ENCODE results near the gene ESRRA. TPM values are rescaled to one million over a fixed set of nuclear protein-coding genes. Genes with fewer than 3 reads are reported as not detected.
"Not testable (repeated sequence)": the region's sequence is repeated elsewhere in the genome, so short reads cannot be mapped to it uniquely, and the experiment has no call there.

ESRRA gene
- total RNA-seq, 6 experiments from 2014 or later: 28.5 to 82.6 (median 47.7) TPM

DNA sequence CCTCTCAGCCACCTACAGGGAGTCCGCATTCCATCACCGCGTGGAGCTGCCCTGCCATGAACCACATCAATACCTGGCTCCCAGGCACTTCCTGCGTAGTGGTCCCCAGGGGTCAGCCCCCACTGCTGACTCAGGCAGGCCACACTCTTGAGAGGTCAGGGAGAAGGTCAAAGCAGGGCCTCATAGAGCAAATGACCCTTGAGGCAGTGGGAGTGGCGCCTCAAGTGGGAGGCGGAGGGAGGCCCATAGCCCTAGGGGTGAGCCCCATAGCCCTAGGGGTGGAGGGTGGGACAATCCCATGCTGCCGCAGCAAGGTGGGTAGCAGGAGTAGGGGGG, 17.6 kb downstream of the ESRRA start:
- H3K27me3 ChIP-seq: no peaks in the 10 kb centered on the region
- ATAC-seq: no peak
- H3K4me3 ChIP-seq: no peak overlapping the region
- TF ChIP-seq, protein P1, sequence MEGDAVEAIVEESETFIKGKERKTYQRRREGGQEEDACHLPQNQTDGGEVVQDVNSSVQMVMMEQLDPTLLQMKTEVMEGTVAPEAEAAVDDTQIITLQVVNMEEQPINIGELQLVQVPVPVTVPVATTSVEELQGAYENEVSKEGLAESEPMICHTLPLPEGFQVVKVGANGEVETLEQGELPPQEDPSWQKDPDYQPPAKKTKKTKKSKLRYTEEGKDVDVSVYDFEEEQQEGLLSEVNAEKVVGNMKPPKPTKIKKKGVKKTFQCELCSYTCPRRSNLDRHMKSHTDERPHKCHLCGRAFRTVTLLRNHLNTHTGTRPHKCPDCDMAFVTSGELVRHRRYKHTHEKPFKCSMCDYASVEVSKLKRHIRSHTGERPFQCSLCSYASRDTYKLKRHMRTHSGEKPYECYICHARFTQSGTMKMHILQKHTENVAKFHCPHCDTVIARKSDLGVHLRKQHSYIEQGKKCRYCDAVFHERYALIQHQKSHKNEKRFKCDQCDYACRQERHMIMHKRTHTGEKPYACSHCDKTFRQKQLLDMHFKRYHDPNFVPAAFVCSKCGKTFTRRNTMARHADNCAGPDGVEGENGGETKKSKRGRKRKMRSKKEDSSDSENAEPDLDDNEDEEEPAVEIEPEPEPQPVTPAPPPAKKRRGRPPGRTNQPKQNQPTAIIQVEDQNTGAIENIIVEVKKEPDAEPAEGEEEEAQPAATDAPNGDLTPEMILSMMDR (IDR thresholded peaks at IDR 0.05): no peak
- TF ChIP-seq POLR2A (IDR thresholded peaks at IDR 0.05): no peak
- DNase-seq: no peak
- intact Hi-C loops (cut with DNase I): no loop called here
- no peak overlapping the region for H3K27ac ChIP-seq
- 100% methylated on average over 2 of the region's 7 CpGs for WGBS (ENCODE audit: insufficient coverage, low coverage, low lambda C conversion rate, missing lambda C conversion rate)
- peaks cover 0 to 6% (median 2%) of the 10 kb centered on the region in 4 donors for H3K4me1 ChIP-seq
- H3K9me3 ChIP-seq: no peaks in the 10 kb centered on the region
- no peaks in the 10 kb centered on the region for H3K36me3 ChIP-seq

DNA sequence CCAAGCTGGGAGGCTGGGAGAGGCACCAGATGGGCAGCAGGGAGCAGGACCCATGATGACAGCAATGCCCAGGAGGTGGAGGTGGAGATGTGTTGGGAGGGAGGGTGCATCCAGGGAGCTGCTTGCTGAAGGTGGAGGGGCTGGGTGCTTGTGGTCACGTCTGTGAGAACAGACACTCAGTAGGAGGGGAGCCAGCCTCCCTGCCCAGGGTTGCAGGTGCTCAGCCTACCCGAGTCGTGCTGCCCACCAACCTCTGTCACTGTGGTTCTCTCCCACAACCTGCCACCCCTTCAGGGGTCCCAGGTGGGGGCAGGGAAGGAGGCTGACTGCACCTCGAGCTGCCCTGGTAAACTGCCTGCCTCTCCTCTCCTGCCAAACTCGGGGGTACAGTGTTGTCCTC, 18.0 kb downstream of the ESRRA start:
- TF ChIP-seq, protein P1 (IDR thresholded peaks at IDR 0.05): no peak
- no peak for TF ChIP-seq POLR2A (IDR thresholded peaks at IDR 0.05)
- Histone ChIP-seq H3K4me3 (no peak overlapping the region), H3K36me3 (no peaks in the 10 kb centered on the region), H3K27me3 (no peaks in the 10 kb centered on the region), H3K9me3 (no peaks in the 10 kb centered on the region), H3K4me1 (peaks cover 0 to 6% (median 2%) of the 10 kb centered on the region in 4 donors), H3K27ac (no peak overlapping the region)
- intact Hi-C loops (cut with DNase I): no loop called here
- ATAC-seq: no peak
- DNase-seq: no peak
- WGBS (ENCODE audit: insufficient coverage, low coverage, low lambda C conversion rate, missing lambda C conversion rate): no CpG with 5 or more reads among the region's 5 CpGs

DNA sequence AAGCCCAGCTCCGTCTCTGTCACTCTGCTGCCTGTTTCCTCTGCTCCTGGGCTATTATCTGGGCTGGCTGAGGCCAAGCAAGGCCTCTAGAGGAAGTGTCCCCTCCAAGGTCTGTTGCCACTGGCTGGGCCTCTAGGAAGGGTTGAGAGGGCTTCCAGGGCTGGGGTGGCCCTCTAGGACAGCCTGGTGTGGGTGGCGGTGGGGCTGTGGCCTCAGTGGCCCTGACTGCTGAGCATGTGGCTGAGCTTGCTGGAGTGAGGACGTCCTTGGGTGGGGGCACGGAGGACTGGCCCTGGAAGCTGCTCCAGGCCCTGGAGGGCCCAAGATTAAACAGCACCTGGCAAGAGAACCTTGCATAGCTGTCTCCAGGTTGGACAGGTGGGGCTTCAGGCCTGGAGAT, 18.7 kb downstream of the ESRRA start:
- H3K36me3 ChIP-seq; H3K9me3 ChIP-seq; ATAC-seq; H3K27me3 ChIP-seq; H3K4me1 ChIP-seq; H3K27ac ChIP-seq; H3K4me3 ChIP-seq; intact Hi-C loops (cut with DNase I); DNase-seq: not testable (repeated sequence)
- no CpG with 5 or more reads among the region's 4 CpGs for WGBS (ENCODE audit: insufficient coverage, low coverage, low lambda C conversion rate, missing lambda C conversion rate)

DNA sequence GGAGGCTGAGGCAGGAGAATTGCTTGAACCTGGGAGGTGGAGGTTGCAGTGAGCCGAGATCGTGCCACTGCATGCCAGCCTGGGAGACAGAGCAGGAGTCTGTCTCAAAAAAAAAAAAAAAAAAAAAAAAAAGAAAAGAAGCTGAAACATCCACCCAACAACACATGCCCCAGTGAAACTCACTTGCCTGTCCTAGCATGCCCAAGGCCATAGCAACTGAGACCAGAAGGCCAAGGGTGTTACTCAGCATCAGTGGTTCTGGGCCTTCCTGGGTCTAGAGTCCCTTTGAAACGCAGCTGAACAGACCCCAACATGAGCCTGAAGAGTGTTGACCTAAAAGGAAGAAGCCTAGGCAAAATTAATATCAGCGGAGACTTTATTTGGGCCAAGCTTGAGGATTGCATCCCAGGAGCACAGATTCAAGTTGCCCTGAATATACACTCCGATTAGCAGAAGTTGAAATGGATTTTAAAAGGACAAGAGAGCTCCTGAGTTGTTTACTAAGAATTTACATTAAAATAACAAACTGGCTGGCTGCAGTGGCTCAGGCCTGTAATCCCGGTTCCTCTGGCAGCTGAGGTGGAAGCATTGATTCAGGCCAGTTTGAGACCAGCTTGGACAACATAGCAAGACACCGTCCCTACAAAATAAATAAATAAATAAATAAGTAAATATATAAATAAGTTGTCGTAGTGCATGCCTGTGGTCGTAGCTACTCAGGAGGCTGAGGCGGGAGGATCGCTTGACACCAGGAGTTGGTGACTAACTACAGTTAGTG, 19.6 kb downstream of the ESRRA start:
- ATAC-seq (no peak), DNase-seq (no peak)
- Histone ChIP-seq H3K9me3 (no peaks in the 10 kb centered on the region), H3K27me3 (no peaks in the 10 kb centered on the region), H3K4me1 (no peaks in the 10 kb centered on the region), H3K27ac (no peak overlapping the region), H3K36me3 (no peaks in the 10 kb centered on the region), H3K4me3 (no peak overlapping the region)
- TF ChIP-seq POLR2A (IDR thresholded peaks at IDR 0.05): no peak
- TF ChIP-seq, protein P1 (IDR thresholded peaks at IDR 0.05): no peak
- WGBS (ENCODE audit: insufficient coverage, low coverage, low lambda C conversion rate, missing lambda C conversion rate): 89% methylated on average over 8 of the region's 11 CpGs
- intact Hi-C loops (cut with DNase I): no loop called here

DNA sequence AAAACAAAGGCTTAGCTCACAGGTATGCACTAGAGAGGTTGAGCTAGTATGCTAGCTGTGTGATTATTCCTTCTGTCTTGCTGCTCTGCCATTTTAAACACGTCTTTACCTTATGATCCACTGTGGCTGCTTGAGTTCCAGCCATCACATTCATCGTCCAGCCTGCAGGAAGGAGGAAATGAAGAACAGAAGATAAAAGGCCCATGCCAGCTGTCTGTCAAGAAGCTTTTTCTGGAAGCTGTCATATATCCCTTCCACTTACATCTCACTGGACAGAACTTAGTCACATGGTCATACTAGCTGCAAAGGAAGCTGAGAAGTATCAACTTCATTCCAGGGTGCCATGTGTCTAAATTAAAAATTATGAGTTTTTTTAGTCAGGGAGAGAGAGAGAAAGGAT, 22.1 kb downstream of the ESRRA start:
- no peak overlapping the region for H3K27ac ChIP-seq
- H3K9me3 ChIP-seq: no peaks in the 10 kb centered on the region
- 67% methylated on average over 1 of the region's 2 CpGs for WGBS (ENCODE audit: insufficient coverage, low coverage, low lambda C conversion rate, missing lambda C conversion rate)
- intact Hi-C loops (cut with DNase I): no loop called here
- ATAC-seq (no peak), DNase-seq (no peak)
- H3K4me1 ChIP-seq: no peaks in the 10 kb centered on the region
- no peaks in the 10 kb centered on the region for H3K36me3 ChIP-seq
- H3K27me3 ChIP-seq: no peaks in the 10 kb centered on the region
- TF ChIP-seq, protein P1 (IDR thresholded peaks at IDR 0.05): no peak
- TF ChIP-seq POLR2A (IDR thresholded peaks at IDR 0.05): no peak
- H3K4me3 ChIP-seq: no peak overlapping the region
